ENCODE data around the gene TRPC4.
"Not testable (repeated sequence)": the region's sequence is repeated elsewhere in the genome, so short reads cannot be mapped to it uniquely, and the experiment has no call there.

TRPC4 gene

DNA sequence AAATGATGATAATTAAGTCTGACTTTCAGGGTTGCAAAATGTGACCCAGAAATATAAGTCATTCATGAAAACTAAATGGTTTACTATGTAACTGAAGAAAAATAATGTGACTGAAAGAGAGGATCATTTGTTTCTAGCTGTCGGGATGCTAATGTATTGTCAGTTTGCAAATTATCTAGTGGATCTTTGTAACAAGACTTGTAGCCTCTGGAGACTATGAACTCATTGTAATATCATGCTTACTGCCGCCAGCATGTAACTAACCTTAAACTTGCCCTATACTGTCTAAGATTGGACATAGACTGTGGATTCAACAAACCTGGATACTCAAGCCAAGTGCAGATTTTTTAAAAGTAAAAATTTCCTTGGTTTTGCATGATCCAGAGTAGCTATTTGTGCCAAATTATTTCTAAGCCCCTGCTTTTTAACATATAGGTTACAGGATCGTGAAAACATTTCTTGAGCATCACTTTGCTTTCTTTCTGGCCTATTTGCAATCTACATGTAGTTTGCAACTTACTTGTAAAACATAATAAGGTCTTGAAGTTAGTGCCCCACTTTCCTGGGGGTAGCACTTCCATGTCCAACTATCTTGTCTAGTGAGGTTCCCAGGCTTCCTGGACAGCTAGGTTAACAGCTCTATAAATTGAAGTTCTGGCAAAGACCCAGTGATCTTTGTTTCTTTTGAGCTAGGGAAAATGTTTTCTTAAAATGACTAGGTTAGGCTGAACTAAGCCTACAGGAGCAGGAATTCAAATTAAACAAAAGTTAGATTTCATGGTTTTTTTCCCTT, 267.7 kb downstream of the TRPC4 start:
- DNase-seq (ENCODE audit: low read depth in 2 of 2): no peak

DNA sequence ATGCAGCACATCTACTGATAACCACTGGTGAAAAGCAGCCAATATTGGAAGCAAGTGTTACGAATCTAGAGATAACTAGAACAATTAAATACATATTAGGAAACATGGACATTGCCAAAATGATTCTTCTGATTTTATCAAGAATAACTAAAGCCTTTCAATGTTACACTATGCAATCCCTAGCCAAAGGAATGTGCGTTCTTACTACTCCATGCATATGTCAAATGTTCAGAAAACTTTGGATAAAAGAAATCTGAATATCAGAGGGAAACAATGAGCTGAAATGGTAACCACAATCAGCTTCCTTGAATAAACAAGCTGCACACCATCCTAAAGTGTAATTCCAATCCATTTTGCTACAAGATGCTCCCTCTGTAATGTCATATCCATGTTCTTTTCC, 270.1 kb downstream of the TRPC4 start:
- no peak for DNase-seq (ENCODE audit: low read depth in 2 of 2)

DNA sequence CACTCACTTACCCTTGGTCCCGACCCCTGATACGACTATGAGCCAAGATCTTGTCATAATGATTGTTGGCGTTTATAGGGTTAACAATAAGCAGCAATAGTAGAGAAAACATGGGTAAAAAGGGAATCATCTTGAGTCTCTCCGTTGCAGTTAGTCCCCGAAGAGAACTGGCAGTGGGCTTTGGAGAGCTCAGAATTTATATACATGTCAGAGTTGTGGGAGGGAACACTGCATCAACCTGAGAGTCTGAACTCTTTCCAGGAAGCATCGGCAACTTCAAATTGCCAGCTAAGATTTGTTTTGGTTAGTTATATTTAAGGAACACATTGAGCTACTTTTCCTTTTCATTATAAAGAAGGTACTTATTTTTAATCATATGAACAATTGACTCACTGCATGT, 271.0 kb downstream of the TRPC4 start, which contains the start of gene POSTN:
Gene POSTN (minus strand): TSS at position 172 of the 400 bp plus-strand sequence. CDS start 42 bp downstream, at position 130.
- no peak for DNase-seq (ENCODE audit: low read depth in 2 of 2)

DNA sequence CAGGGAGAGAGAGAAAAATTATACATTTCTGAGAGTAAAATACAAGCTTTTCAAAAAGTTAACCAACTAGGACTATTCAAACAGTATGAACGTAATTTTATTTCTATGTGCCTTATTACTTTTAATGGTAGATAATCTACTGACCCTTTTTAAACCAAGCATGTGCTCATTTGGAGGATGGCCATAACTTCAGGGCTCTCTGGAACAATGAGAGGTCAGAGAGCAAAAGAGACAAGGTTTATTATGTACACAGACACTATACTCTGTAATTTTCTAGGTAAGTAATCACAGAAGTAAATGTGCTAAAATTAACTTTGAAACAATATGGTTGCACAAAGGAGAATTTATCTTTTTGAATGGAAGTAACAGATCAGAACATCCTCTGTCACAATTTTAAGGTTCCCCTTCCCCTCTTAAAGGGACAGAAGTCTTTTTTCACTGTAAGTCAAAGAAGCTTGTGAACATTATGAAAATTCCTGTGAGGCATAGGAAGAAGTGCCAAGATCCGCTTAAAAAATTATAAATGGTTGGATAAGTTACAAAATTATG, 272.0 kb downstream of the TRPC4 start:
- DNase-seq (ENCODE audit: low read depth in 2 of 2): no peak

DNA sequence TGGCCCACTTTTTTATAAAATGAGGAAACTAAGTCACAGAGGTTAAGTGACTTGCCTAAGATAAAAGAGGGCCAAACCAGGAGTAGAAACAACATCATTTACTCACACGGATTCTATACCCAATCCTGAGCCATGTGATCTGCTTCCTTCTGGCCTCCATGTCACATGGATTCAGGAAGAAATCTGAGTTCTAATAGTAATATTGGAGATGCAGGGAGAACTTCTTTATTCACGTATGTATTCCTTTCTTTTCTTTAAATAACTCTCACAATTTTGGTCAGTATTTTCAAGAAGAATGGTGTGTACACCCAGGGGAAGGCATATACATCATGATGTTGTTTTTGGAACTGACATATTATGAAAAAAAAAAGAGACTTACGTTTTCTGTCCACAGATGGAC, 272.8 kb downstream of the TRPC4 start:
- DNase-seq (ENCODE audit: low read depth in 2 of 2): no peak

DNA sequence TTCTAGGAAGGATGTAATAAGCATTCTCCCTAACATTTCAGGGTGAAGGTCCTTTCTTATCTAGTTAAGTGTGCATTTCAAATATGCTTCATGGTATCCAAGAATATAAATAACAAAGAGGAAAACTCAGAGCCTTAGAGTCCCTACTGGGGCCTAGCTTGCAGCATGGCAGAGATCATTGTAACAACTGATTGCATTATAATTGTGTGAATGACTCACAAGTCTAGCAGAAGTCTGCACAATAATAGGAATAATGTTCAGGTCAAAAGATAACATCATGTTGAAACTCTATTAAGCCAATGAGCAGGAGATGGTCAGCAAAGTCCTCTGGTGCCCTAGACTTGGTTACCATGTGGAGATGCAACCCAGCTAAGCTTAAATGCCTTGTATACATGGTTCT, 274.4 kb downstream of the TRPC4 start:
- DNase-seq (ENCODE audit: low read depth in 2 of 2): no peak

DNA sequence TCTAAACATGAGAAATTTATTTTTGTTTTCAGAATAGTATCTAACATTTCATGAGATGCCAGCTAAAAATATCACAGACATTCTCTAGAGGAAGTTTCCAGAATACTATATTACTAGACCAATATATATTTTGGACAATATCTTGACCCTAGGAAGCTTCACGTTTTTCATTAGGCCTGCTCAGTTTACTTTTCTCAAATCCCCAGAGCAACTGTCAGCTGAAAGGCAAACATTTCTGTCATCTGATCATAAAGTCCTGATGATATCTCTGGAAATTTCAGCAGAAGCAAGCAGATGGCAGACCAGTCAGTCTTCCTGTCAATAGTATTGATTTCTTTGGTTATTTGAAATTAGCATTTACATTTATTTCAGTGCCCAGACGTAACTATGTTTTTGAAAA, 275.0 kb downstream of the TRPC4 start:
- no peak for DNase-seq (ENCODE audit: low read depth in 2 of 2)

DNA sequence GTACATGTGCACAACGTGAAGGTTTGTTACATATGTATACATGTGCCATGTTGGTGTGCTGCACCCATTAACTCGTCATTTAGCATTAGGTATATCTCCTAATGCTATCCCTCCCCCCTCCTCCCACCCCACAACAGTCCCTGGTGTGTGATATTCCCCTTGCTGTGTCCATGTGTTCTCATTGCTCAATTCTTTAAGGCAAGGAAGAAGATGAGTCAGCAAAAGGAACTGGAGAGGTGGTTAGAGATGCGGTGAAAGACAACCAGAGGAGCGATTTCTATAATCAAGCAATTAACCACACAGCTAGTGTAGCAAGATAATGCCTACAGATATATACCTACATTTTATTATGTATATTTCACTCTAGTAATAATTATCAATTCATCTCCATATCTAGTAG, 280.2 kb downstream of the TRPC4 start:
- not testable (repeated sequence) for DNase-seq (ENCODE audit: low read depth in 2 of 2)

DNA sequence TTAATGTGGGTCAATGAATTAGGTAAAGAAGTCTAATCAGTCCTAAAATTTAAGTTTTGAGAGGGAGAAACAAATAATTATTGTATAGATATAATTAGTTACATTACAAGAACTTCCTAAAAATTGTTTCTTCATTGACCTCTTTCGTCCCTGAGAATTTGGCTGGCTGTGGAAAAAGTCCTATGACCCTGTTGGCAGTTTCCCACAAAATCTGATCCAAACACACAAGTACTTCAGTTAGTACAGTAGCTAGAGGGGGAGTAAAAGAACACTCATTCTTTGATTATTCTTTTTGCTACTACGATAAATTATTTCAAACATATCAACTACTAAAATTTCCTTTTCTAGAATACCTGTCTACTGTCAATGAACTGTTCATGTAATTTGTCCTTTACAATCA, 282.3 kb downstream of the TRPC4 start:
- DNase-seq (ENCODE audit: low read depth in 2 of 2): no peak

All from stimulated activated CD4-positive, alpha-beta T cell treated with anti-CD3 and anti-CD28 coated beads, Interleukin-4, amount 100 ng/mL, for 48 hours (primary cell).